ENCODE data around the gene ALPL.

- TF ChIP-seq POLR2A (IDR thresholded peaks at IDR 0.05) (no peak), CTCF (IDR thresholded peaks at IDR 0.05) (no peak)
Measured at GRCh38 chr1:21492356-21492625, 16.9 kb upstream of the ALPL start.

Data from uterus (tissue), 2 donors.